GOT3 (cell line): Measurements from ENCODE around the gene RFT1.

Experiments used
- DNase-seq: peaks from one replicate; lab custom pipeline; 2025; ENCODE audit warnings: mixed read lengths; lab: John Stamatoyannopoulos, UW

RFT1 gene

GRCh38 chr3:53130179-53131061, at the start of gene RFT1:
TSS of gene RFT1 (minus strand) at chr3:53130435. CDS start at chr3:53130400, 35 bp downstream.
- peak; percentile 77 for DNase-seq

GRCh38 chr3:53179580-53179979, 49.3 kb upstream of the RFT1 start:
- DNase-seq, result no peak

GRCh38 chr3:53178246-53178645, 48.0 kb upstream of the RFT1 start:
- DNase-seq, result no peak

- no peak for DNase-seq
Observed at GRCh38 chr3:53175613-53176540, 45.6 kb upstream of the RFT1 start.

GRCh38 chr3:53174346-53175250, 44.4 kb upstream of the RFT1 start:
- no peak for DNase-seq

GRCh38 chr3:53173107-53173506, 42.9 kb upstream of the RFT1 start:
- DNase-seq, result no peak

- no peak for DNase-seq
Observed at GRCh38 chr3:53171827-53172505, 41.7 kb upstream of the RFT1 start.

- DNase-seq, result no peak
Observed at GRCh38 chr3:53171064-53171418, 40.8 kb upstream of the RFT1 start.

GRCh38 chr3:53170325-53171063, 40.3 kb upstream of the RFT1 start:
- no peak for DNase-seq

- DNase-seq, result no peak
Observed at GRCh38 chr3:53169832-53170324, 39.6 kb upstream of the RFT1 start.

- no peak for DNase-seq
Observed at GRCh38 chr3:53169045-53169831, 39.0 kb upstream of the RFT1 start.

- DNase-seq, result no peak
Observed at GRCh38 chr3:53168175-53168923, 38.1 kb upstream of the RFT1 start.

- DNase-seq, result no peak
Observed at GRCh38 chr3:53167418-53168174, 37.4 kb upstream of the RFT1 start.

GRCh38 chr3:53166781-53167291, 36.6 kb upstream of the RFT1 start:
- no peak for DNase-seq

- no peak for DNase-seq
Observed at GRCh38 chr3:53166206-53166605, 36.0 kb upstream of the RFT1 start.

- no peak for DNase-seq
Observed at GRCh38 chr3:53164911-53165310, 34.7 kb upstream of the RFT1 start.

- DNase-seq, result no peak
Observed at GRCh38 chr3:53163444-53164387, 33.5 kb upstream of the RFT1 start.
